ENCODE results near the gene KLF7. TPM values are rescaled to one million over a fixed set of nuclear protein-coding genes. Genes with fewer than 3 reads are reported as not detected.

KLF7 gene
- total RNA-seq, 2 experiments from 2014 or later, result 90.1 to 96.9 TPM

- ChIA-PET CTCF (no interaction called here), POLR2A (no interaction called here)
- DNase-seq, result no peak
- no peak overlapping the region for H3K27ac Mint-ChIP-seq
- H3K36me3 Mint-ChIP-seq (ENCODE audit: low read depth), result no peaks in the 10 kb centered on the region
- ATAC-seq (ENCODE audit: poor library complexity), result no peak
- no peaks in the 10 kb centered on the region for H3K27me3 ChIP-seq (ENCODE audit: control insufficient read depth in 1 of 2, insufficient read depth in 2 of 2, low read length in 2 of 2)
- H3K27me3 Mint-ChIP-seq, result no peaks in the 10 kb centered on the region
- H3K9me3 Mint-ChIP-seq, result no peaks in the 10 kb centered on the region
- no peaks in the 10 kb centered on the region for H3K36me3 ChIP-seq (ENCODE audit: insufficient read depth, low read length)
- H3K27ac ChIP-seq (ENCODE audit: low read depth in 1 of 2, low read length in 2 of 2), result no peak overlapping the region
- TF ChIP-seq CTCF (IDR thresholded peaks at IDR 0.05), result no peak
- intact Hi-C loops (cut with DNase I, micrococcal nuclease), result loop anchor here in 1 of 2 experiments (5.0 kb wide), 1 partner anchor 240 kb away; no protein-coding TSS in a partner anchor
- no peaks in the 10 kb centered on the region for H3K9me3 ChIP-seq (ENCODE audit: control insufficient read depth in 1 of 2, insufficient read depth in 1 of 2, low read length in 2 of 2)
- H3K4me3 Mint-ChIP-seq, result no peak overlapping the region
- H3K4me1 Mint-ChIP-seq (ENCODE audit: low read depth), result peaks cover 6% of the 10 kb centered on the region
- peaks cover 5% of the 10 kb centered on the region for H3K4me1 ChIP-seq (ENCODE audit: insufficient read depth, low read length)
- no peak overlapping the region for H3K4me3 ChIP-seq (ENCODE audit: low read length)
Observed at GRCh38 chr2:207041786-207042554, 123.8 kb downstream of the KLF7 start.

GRCh38 chr2:207041279-207041678 is 124.5 kb downstream of the KLF7 start:
- Histone ChIP-seq H3K4me3 (ENCODE audit: low read length) (no peak overlapping the region), H3K27me3 (ENCODE audit: control insufficient read depth in 1 of 2, insufficient read depth in 2 of 2, low read length in 2 of 2) (no peaks in the 10 kb centered on the region), H3K4me1 (ENCODE audit: insufficient read depth, low read length) (no peaks in the 10 kb centered on the region), H3K36me3 (ENCODE audit: insufficient read depth, low read length) (no peaks in the 10 kb centered on the region), H3K9me3 (ENCODE audit: control insufficient read depth in 1 of 2, insufficient read depth in 1 of 2, low read length in 2 of 2) (no peaks in the 10 kb centered on the region), H3K27ac (ENCODE audit: low read depth in 1 of 2, low read length in 2 of 2) (no peak overlapping the region)
- TF ChIP-seq CTCF (IDR thresholded peaks at IDR 0.05), result no peak
- no peak for ATAC-seq (ENCODE audit: poor library complexity)
- POLR2A ChIA-PET, result no interaction called here
- Mint-ChIP-seq H3K27me3 (peaks cover 4% of the 10 kb centered on the region), H3K9me3 (no peaks in the 10 kb centered on the region), H3K4me1 (ENCODE audit: low read depth) (no peaks in the 10 kb centered on the region), H3K36me3 (ENCODE audit: low read depth) (no peaks in the 10 kb centered on the region), H3K4me3 (no peak overlapping the region), H3K27ac (no peak overlapping the region)
- no peak for DNase-seq
- intact Hi-C loops (cut with DNase I, micrococcal nuclease), result loop anchor here in 1 of 2 experiments (5.0 kb wide), 1 partner anchor 239 kb away; no protein-coding TSS in a partner anchor
- CTCF ChIA-PET, result no interaction called here

- ATAC-seq (ENCODE audit: poor library complexity) (no peak), DNase-seq (no peak)
- CTCF ChIA-PET, result no interaction called here
- TF ChIP-seq CTCF (IDR thresholded peaks at IDR 0.05), result no peak
- H3K27ac ChIP-seq (ENCODE audit: low read depth in 1 of 2, low read length in 2 of 2), result no peak overlapping the region
- POLR2A ChIA-PET, result no interaction called here
- no peaks in the 10 kb centered on the region for H3K9me3 ChIP-seq (ENCODE audit: control insufficient read depth in 1 of 2, insufficient read depth in 1 of 2, low read length in 2 of 2)
- Mint-ChIP-seq H3K4me3 (no peak overlapping the region), H3K4me1 (ENCODE audit: low read depth) (no peaks in the 10 kb centered on the region), H3K27me3 (peaks cover 4% of the 10 kb centered on the region), H3K9me3 (no peaks in the 10 kb centered on the region), H3K27ac (no peak overlapping the region), H3K36me3 (ENCODE audit: low read depth) (no peaks in the 10 kb centered on the region)
- no peak overlapping the region for H3K4me3 ChIP-seq (ENCODE audit: low read length)
- no peaks in the 10 kb centered on the region for H3K36me3 ChIP-seq (ENCODE audit: insufficient read depth, low read length)
- intact Hi-C loops (cut with DNase I, micrococcal nuclease), result loop anchor here in 1 of 2 experiments (5.0 kb wide), 1 partner anchor 238 kb away; no protein-coding TSS in a partner anchor
- no peaks in the 10 kb centered on the region for H3K4me1 ChIP-seq (ENCODE audit: insufficient read depth, low read length)
- no peaks in the 10 kb centered on the region for H3K27me3 ChIP-seq (ENCODE audit: control insufficient read depth in 1 of 2, insufficient read depth in 2 of 2, low read length in 2 of 2)
Observed at GRCh38 chr2:207040696-207041095, 125.1 kb downstream of the KLF7 start.
